Keratinocyte (primary cell): ENCODE results near the gene AXIN2. TPM values are rescaled to one million over a fixed set of nuclear protein-coding genes. Genes with fewer than 3 reads are reported as not detected.

ENCODE experiments used
- DNase-seq: peaks from one replicate; pipeline ENCODE4 v3.0.0-alpha.2; 2011; ENCODE audit warnings: low read depth, missing footprints, low spot score
- FAIRE-seq: peaks from 2 replicates; lab custom pipeline; 2011; peaks lifted over from hg19 to GRCh38; lab: Jason Lieb, UNC
- H2AFZ ChIP-seq: 2 replicates; pipeline ENCODE4 v1.6.0; 2012; ENCODE audit warnings: low read length, control low read depth, inconsistent platforms; ENCODE audit not compliant: control insufficient read depth
- H3K27ac ChIP-seq: 2 replicates; pipeline ENCODE4 v1.5.1; 2011; ENCODE audit warnings: low read length; ENCODE audit not compliant: control insufficient read depth, insufficient read depth
- H3K27me3 ChIP-seq: 3 replicates; pipeline ENCODE4 v1.6.0; 2011; ENCODE audit warnings: low read length; ENCODE audit not compliant: control insufficient read depth, insufficient read depth; ENCODE audit errors: extremely low read depth
- H3K36me3 ChIP-seq, 2 experiments: 2 replicates in 1 of 2; 3 replicates in 1 of 2; pipeline ENCODE4 v1.5.1; 2011; ENCODE audit warnings: low read length in 2 of 2, mild to moderate bottlenecking in 1 of 2; ENCODE audit not compliant: control insufficient read depth in 2 of 2, insufficient read depth in 2 of 2; ENCODE audit errors: extremely low read depth in 1 of 2
- H3K4me1 ChIP-seq: 3 replicates; pipeline ENCODE4 v1.5.1; 2011; ENCODE audit warnings: low read length; ENCODE audit not compliant: control insufficient read depth, insufficient read depth; ENCODE audit errors: extremely low read depth
- H3K4me2 ChIP-seq: 3 replicates; pipeline ENCODE4 v1.6.0; 2011; ENCODE audit warnings: low read depth, low read length; ENCODE audit not compliant: control insufficient read depth, insufficient read depth; ENCODE audit errors: extremely low read depth
- H3K4me3 ChIP-seq, 3 experiments: fragments of 200-600 bp in 1 of 3; sonication (generic) in 1 of 3; 2 replicates in 2 of 3; 3 replicates in 1 of 3; pipeline ENCODE4 v1.5.1; 2011 to 2016; ENCODE audit warnings: low read length in 3 of 3, mild to moderate bottlenecking in 3 of 3, control low read depth in 2 of 3, inconsistent platforms in 1 of 3, low read depth in 1 of 3, mixed read lengths in 1 of 3, mixed run types in 1 of 3, moderate library complexity in 1 of 3; ENCODE audit not compliant: control insufficient read depth in 2 of 3, insufficient read depth in 2 of 3; ENCODE audit errors: extremely low read depth in 1 of 3
- H3K79me2 ChIP-seq: 2 replicates; pipeline ENCODE4 v1.6.0; 2012; ENCODE audit warnings: low read length; ENCODE audit not compliant: control insufficient read depth, insufficient read depth
- H3K9ac ChIP-seq: 3 replicates; pipeline ENCODE4 v1.6.0; 2011; ENCODE audit warnings: low read length; ENCODE audit not compliant: control insufficient read depth, insufficient read depth; ENCODE audit errors: extremely low read depth
- H3K9me1 ChIP-seq: 3 replicates; pipeline ENCODE4 v1.6.0; 2011; ENCODE audit warnings: low read length; ENCODE audit not compliant: control insufficient read depth, insufficient read depth; ENCODE audit errors: extremely low read depth
- H3K9me3 ChIP-seq: 2 replicates; pipeline ENCODE4 v1.5.1; 2012; ENCODE audit warnings: low read depth, low read length; ENCODE audit not compliant: control insufficient read depth
- H4K20me1 ChIP-seq: 3 replicates; pipeline ENCODE4 v1.6.0; 2011; ENCODE audit warnings: low read length; ENCODE audit not compliant: control insufficient read depth, insufficient read depth; ENCODE audit errors: extremely low read depth
- CTCF ChIP-seq, 3 experiments: IDR thresholded peaks in 1 of 3; conservative IDR thresholded peaks in 1 of 3; optimal IDR thresholded peaks in 1 of 3; 2 replicates in 2 of 3; 3 replicates in 1 of 3; pipeline versions ENCODE3 to v1.5.1; 2011; ENCODE audit warnings: low read length in 3 of 3, mild to moderate bottlenecking in 3 of 3, moderate library complexity in 2 of 3, control low read depth in 1 of 3, inconsistent platforms in 1 of 3; ENCODE audit not compliant: insufficient read depth in 2 of 3; ENCODE audit errors: extremely low read depth in 1 of 3
- EZH2 ChIP-seq: IDR thresholded peaks from one replicate; pipeline ENCODE4 v1.6.1; 2012; ENCODE audit warnings: inconsistent platforms, mild to moderate bottlenecking, low read length, moderate library complexity
- dilution Hi-C: fragments of 300-500 bp; cut with MboI; formaldehyde crosslinking; loops from one replicate; pipeline ENCODE4 v1.7.0; 2020; ENCODE audit warnings: low sequenced_read_pairs; ENCODE audit not compliant: extremely low pct_ligation_motif_present
- polyA plus RNA-seq, 5 experiments: library from polyadenylated mRNA; depleted of rRNA in 3 of 5; stranded (reverse) in 3 of 5; stranded (forward) in 1 of 5; unstranded in 1 of 5; fragments of >200 nt; gene quantifications; 1 replicate in 1 of 5; 2 replicates in 3 of 5; 3 replicates in 1 of 5; pipeline versions ENCODE4 v1.2.1 to v1.2.3, GENCODE V29; 2011 to 2012; ENCODE audit warnings: missing spikeins in 2 of 5, low read depth in 1 of 5, low replicate concordance in 1 of 5

Gene AXIN2
- polyA plus RNA-seq, 1 donor (not counting 4 experiments of a cell fraction or from before 2014, with no cell fraction given): 0.14 TPM

GRCh38 chr17:65600518-65600917 is 39.1 kb upstream of the AXIN2 start:
- no peaks in the 10 kb centered on the region for H3K4me1 ChIP-seq
- TF ChIP-seq EZH2: no peak
- TF ChIP-seq CTCF (optimal IDR thresholded peaks at IDR 0.05 in 1 of 3, IDR thresholded peaks at IDR 0.05 in 1 of 3, conservative IDR thresholded peaks at IDR 0.05 in 1 of 3; ENCODE audit: extremely low read depth in 1 of 3, insufficient read depth in 2 of 3, low read length in 3 of 3): no peak
- H3K36me3 ChIP-seq: no peaks in the 10 kb centered on the region
- H3K27ac ChIP-seq: no peak overlapping the region
- DNase-seq (no peak), FAIRE-seq (no peak)
- no peak overlapping the region for H3K9ac ChIP-seq
- dilution Hi-C loops: no loop called here
- no peaks in the 10 kb centered on the region for H3K9me1 ChIP-seq
- no peak overlapping the region for H2AFZ ChIP-seq
- no peaks in the 10 kb centered on the region for H3K9me3 ChIP-seq
- no peaks in the 10 kb centered on the region for H3K79me2 ChIP-seq
- H4K20me1 ChIP-seq: no peaks in the 10 kb centered on the region
- no peak overlapping the region for H3K4me2 ChIP-seq
- no peaks in the 10 kb centered on the region for H3K27me3 ChIP-seq
- no peak overlapping the region for H3K4me3 ChIP-seq

GRCh38 chr17:65599650-65600049 is 38.2 kb upstream of the AXIN2 start:
- Histone ChIP-seq H3K27me3 (no peaks in the 10 kb centered on the region), H2AFZ (no peak overlapping the region), H3K36me3 (no peaks in the 10 kb centered on the region), H3K9me1 (no peaks in the 10 kb centered on the region), H3K4me3 (no peak overlapping the region), H3K27ac (no peak overlapping the region), H3K4me1 (no peaks in the 10 kb centered on the region), H3K9me3 (no peaks in the 10 kb centered on the region), H3K79me2 (no peaks in the 10 kb centered on the region), H3K4me2 (no peak overlapping the region), H4K20me1 (no peaks in the 10 kb centered on the region), H3K9ac (no peak overlapping the region)
- dilution Hi-C loops: no loop called here
- FAIRE-seq: no peak
- TF ChIP-seq CTCF (optimal IDR thresholded peaks at IDR 0.05 in 1 of 3, IDR thresholded peaks at IDR 0.05 in 1 of 3, conservative IDR thresholded peaks at IDR 0.05 in 1 of 3; ENCODE audit: extremely low read depth in 1 of 3, insufficient read depth in 2 of 3, low read length in 3 of 3): no peak
- no peak for TF ChIP-seq EZH2
- no peak for DNase-seq
